IPS DF 4.7 (cell line): ENCODE data around the gene GPR173.

Source experiments
- DNase-seq: peaks from one replicate; pipeline ENCODE4 v3.0.0-alpha.2; 2013; ENCODE audit warnings: low spot score; ENCODE audit errors: extremely low read depth

Gene GPR173

GRCh38 chrX:53065104-53065503 is 16.5 kb downstream of the GPR173 start:
- DNase-seq = no peak

GRCh38 chrX:53071064-53071463 is 22.5 kb downstream of the GPR173 start:
- DNase-seq = no peak

GRCh38 chrX:53071604-53072417 is 23.2 kb downstream of the GPR173 start:
- no peak for DNase-seq

- DNase-seq = no peak
Measured at GRCh38 chrX:53072418-53073114, 24.0 kb downstream of the GPR173 start.

- DNase-seq = no peak
Measured at GRCh38 chrX:53073115-53073586, 24.6 kb downstream of the GPR173 start.

- DNase-seq = no peak
Measured at GRCh38 chrX:53075011-53075410, 26.4 kb downstream of the GPR173 start.

- no peak for DNase-seq
Measured at GRCh38 chrX:53076671-53077070, 28.1 kb downstream of the GPR173 start.

GRCh38 chrX:53077207-53078197 is 28.9 kb downstream of the GPR173 start:
- DNase-seq = no peak

- no peak for DNase-seq
Measured at GRCh38 chrX:53078943-53079342, 30.4 kb downstream of the GPR173 start.

- DNase-seq = no peak
Measured at GRCh38 chrX:53080628-53081580, 32.3 kb downstream of the GPR173 start.

GRCh38 chrX:53081925-53082772 is 33.6 kb downstream of the GPR173 start, which contains the start of gene TSPYL2:
Gene TSPYL2, plus strand, starts transcription at chrX:53082367. Its CDS starts 132 bp downstream, at chrX:53082499.
- peak; percentile 68 for DNase-seq

- no peak for DNase-seq
Measured at GRCh38 chrX:53082773-53083616, 34.4 kb downstream of the GPR173 start.

GRCh38 chrX:53084043-53084570 is 35.5 kb downstream of the GPR173 start:
- DNase-seq = no peak

GRCh38 chrX:53084863-53085262 is 36.3 kb downstream of the GPR173 start:
- DNase-seq = no peak

GRCh38 chrX:53085661-53086229 is 37.2 kb downstream of the GPR173 start:
- no peak for DNase-seq

- no peak for DNase-seq
Measured at GRCh38 chrX:53086464-53086863, 37.9 kb downstream of the GPR173 start.

GRCh38 chrX:53087388-53087831 is 38.8 kb downstream of the GPR173 start:
- no peak for DNase-seq
